Neural crest cell (in vitro differentiated cells): ENCODE data around the gene C11orf52. TPM values are rescaled to one million over a fixed set of nuclear protein-coding genes. Genes with fewer than 3 reads are reported as not detected.

Source experiments
- DNase-seq: peaks from one replicate; pipeline ENCODE4 v3.0.0; 2021; ENCODE audit warnings: low read depth, mixed read lengths, low spot score
- H3K27ac Mint-ChIP-seq: one replicate; pipeline ENCODE4 v1.8.0; 2021; ENCODE audit warnings: mild to moderate bottlenecking, mixed read lengths; ENCODE audit not compliant: unreplicated experiment
- H3K27me3 Mint-ChIP-seq: 2 replicates; pipeline ENCODE4 v1.8.0; 2021; ENCODE audit warnings: low read depth, mild to moderate bottlenecking, mixed read lengths
- H3K36me3 Mint-ChIP-seq: 2 replicates; pipeline ENCODE4 v1.8.0; 2021; ENCODE audit warnings: low read depth, mild to moderate bottlenecking, mixed read lengths
- H3K4me1 Mint-ChIP-seq: 2 replicates; pipeline ENCODE4 v1.8.0; 2021; ENCODE audit warnings: mixed read lengths
- H3K4me3 Mint-ChIP-seq: one replicate; pipeline ENCODE4 v1.8.0; 2021; ENCODE audit warnings: mild to moderate bottlenecking, mixed read lengths
- H3K9me3 Mint-ChIP-seq: 2 replicates; pipeline ENCODE4 v1.8.0; 2021; ENCODE audit warnings: mixed read lengths
- CTCF ChIP-seq: fragments of 200-600 bp; sonication (generic); conservative IDR thresholded peaks from 2 replicates; pipeline ENCODE4 v1.5.0; 2021; ENCODE audit warnings: antibody characterized with exemption, mild to moderate bottlenecking
- total RNA-seq: library from RNA; stranded (reverse); gene quantifications from 2 replicates; pipeline ENCODE4 v1.2.1, GENCODE V29; 2021

The C11orf52 gene
- total RNA-seq, 1 donor from 2014 or later: not detected

DNA sequence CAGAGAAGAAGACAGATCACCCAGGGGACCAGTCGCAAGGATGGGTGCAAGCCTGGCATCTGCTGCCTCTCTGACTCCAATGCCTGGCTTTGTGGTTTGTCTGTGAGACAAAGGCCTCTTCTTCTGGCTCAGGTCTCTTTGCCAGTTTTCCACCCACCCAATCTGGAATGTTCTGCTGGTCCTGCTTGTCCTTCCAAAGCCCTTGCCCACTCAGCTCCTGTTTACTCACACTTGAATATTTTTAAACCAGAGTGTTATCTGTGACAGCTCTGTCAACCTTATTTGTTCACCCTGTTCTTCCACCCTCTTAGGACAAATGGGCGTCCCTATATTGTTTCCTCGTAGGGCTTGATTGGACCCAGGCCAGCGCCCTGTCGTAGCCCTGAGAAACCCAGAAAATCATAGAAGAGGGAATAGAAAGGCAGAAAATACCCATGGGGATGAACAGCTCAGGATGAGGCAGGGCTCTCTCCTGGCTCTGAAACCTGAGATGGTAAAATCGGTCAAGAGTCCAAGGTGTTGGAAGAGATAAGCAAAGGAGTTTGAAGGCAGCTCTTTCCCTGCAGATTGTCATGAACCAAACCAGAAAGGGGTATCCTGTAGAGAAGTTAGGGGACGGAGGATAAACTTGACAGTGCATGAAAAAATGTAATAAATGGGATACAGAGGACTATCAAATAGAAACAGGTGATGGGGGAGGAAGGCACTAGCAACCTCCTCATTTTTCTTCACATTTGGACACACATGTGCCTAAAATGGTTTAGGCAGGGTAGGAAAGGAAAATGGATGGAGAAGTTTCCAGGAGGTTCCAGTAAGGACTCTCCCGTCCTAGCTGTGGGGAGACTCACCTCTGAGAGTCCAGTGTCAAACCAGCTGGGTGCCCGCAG lies 7.8 kb upstream of the C11orf52 start:
- Mint-ChIP-seq H3K4me1 (peaks cover 17% of the 10 kb centered on the region), H3K27me3 (peaks cover 4% of the 10 kb centered on the region), H3K36me3 (no peaks in the 10 kb centered on the region), H3K9me3 (no peaks in the 10 kb centered on the region), H3K4me3 (no peak overlapping the region), H3K27ac (no peak overlapping the region)
- TF ChIP-seq CTCF: no peak
- no peak for DNase-seq

DNA sequence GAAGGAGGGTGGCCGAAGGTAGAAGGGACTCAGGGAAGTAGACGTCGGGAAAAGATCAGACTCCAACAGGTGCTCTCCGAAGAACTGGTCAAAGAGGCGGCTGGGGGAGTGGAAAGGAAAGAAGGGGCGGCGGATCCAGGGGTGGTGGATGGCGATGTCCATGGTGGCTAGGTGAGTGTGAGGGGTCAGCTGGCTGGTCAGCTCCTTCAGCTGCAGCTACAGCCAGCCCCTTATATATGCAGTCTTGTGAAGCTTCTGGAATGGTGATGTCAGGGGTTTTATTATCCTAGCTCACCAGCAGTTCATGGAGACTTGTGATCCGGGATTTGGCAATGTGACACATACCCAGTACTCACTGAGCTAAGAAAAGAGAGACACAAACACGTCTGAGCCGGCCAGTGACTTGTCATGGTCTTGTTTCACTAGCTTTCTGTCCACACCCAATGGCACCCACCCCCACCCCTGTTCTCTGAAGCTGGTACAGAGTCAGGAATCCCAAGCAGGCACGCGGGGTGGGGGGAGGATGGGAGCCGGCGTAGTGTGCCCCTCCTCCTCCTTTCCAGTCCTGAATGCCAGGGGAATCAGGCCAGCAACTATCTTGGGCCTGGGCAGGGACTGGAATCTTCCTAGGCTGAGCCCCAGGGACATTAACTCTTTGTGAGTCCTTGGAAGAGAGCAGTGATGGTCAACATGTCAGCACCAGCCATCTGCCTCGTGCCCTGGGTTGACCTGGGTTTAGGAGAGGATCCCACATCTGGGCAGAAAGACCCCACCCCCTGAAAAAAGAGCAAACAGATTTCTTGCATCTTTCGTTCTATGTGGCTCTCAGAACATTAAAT lies 6.9 kb upstream of the C11orf52 start, which contains the start of gene CRYAB:
Gene CRYAB (minus strand): TSS at position 208 of the 839 bp plus-strand sequence. CDS start 46 bp downstream, at position 162.
- TF ChIP-seq CTCF: no peak
- Mint-ChIP-seq H3K27ac (no peak within 1 kb of the TSS), H3K4me3 (no peak within 1 kb of the TSS), H3K36me3 (no peaks in the 10 kb centered on the region), H3K27me3 (peaks cover 10% of the 10 kb centered on the region), H3K4me1 (peaks cover 17% of the 10 kb centered on the region), H3K9me3 (no peaks in the 10 kb centered on the region)
- DNase-seq: no peak

GRCh38 chr11:111912535-111912934 lies 6.2 kb upstream of the C11orf52 start, which contains the start of gene HSPB2:
Gene HSPB2, plus strand, starts transcription at chr11:111912734. Its CDS starts 96 bp downstream, at chr11:111912830.
- H3K4me3 Mint-ChIP-seq: no peak within 1 kb of the TSS
- H3K27me3 Mint-ChIP-seq: peaks cover 10% of the 10 kb centered on the region
- no peak for TF ChIP-seq CTCF
- peak within 1 kb of the TSS; percentile 35 for H3K27ac Mint-ChIP-seq
- H3K4me1 Mint-ChIP-seq: peaks cover 17% of the 10 kb centered on the region
- DNase-seq: no peak
- H3K9me3 Mint-ChIP-seq: no peaks in the 10 kb centered on the region
- H3K36me3 Mint-ChIP-seq: no peaks in the 10 kb centered on the region

- Mint-ChIP-seq H3K36me3 (no peaks in the 10 kb centered on the region), H3K4me1 (peaks cover 17% of the 10 kb centered on the region), H3K27ac (peak overlapping the region; percentile 35), H3K9me3 (no peaks in the 10 kb centered on the region), H3K4me3 (no peak overlapping the region), H3K27me3 (peaks cover 10% of the 10 kb centered on the region)
- TF ChIP-seq CTCF: no peak
- no peak for DNase-seq
Observed at GRCh38 chr11:111913031-111913861, 5.5 kb upstream of the C11orf52 start.

- Mint-ChIP-seq H3K4me3 (no peak overlapping the region), H3K4me1 (peaks cover 17% of the 10 kb centered on the region), H3K27ac (peak overlapping the region; percentile 75), H3K36me3 (no peaks in the 10 kb centered on the region), H3K27me3 (peaks cover 10% of the 10 kb centered on the region), H3K9me3 (no peaks in the 10 kb centered on the region)
- no peak for TF ChIP-seq CTCF
- no peak for DNase-seq
Observed at GRCh38 chr11:111913997-111914396, 4.7 kb upstream of the C11orf52 start.
